SK-N-SH treated with all-trans-retinoic acid at 6 μM for 48 hours (cell line): ENCODE results near the gene PTCH1.

Source experiments
- ATAC-seq: fragments of 200-7000 bp; cut with Tn5 transposase; 3 replicates; pipeline ENCODE4 v1.9.1; 2020; ENCODE audit warnings: mild to moderate bottlenecking, moderate library complexity
- ARNTL ChIP-seq: fragments of 450-650 bp; formaldehyde crosslinking; IDR thresholded peaks from 2 replicates; pipeline ENCODE4 v1.5.0; 2020; ENCODE audit warnings: low read depth, mild to moderate bottlenecking, moderate library complexity, borderline replicate concordance
- BACH2 ChIP-seq: fragments of 250-450 bp; sonication (Bioruptor Pico); IDR thresholded peaks from 2 replicates; pipeline ENCODE4 v1.9.0; 2021; ENCODE audit warnings: mild to moderate bottlenecking, borderline replicate concordance
- CSDC2 ChIP-seq: fragments of 250-450 bp; sonication (Bioruptor Pico); IDR thresholded peaks from 2 replicates; pipeline ENCODE4 v1.5.0; 2020; ENCODE audit warnings: mild to moderate bottlenecking, moderate library complexity
- ESRRG ChIP-seq: fragments of 250-450 bp; sonication (Bioruptor Pico); IDR thresholded peaks from 2 replicates; pipeline ENCODE4 v1.6.1; 2021; ENCODE audit warnings: mild to moderate bottlenecking
- GLIS3 ChIP-seq: fragments of 250-450 bp; sonication (Bioruptor Pico); IDR thresholded peaks from 2 replicates; pipeline ENCODE4 v1.5.0; 2020; ENCODE audit warnings: mild to moderate bottlenecking, moderate library complexity
- ISL1 ChIP-seq: fragments of 250-450 bp; sonication (Bioruptor Pico); IDR thresholded peaks from 2 replicates; pipeline ENCODE4 v2.1.2; 2022; ENCODE audit warnings: mild to moderate bottlenecking, moderate library complexity
- OSR1 ChIP-seq: fragments of 250-450 bp; sonication (Bioruptor Pico); IDR thresholded peaks from 2 replicates; pipeline ENCODE4 v1.8.0; 2022; ENCODE audit warnings: moderate library complexity, mild to moderate bottlenecking, inconsistent platforms
- PATZ1 ChIP-seq: fragments of 250-450 bp; sonication (Bioruptor Pico); IDR thresholded peaks from 2 replicates; pipeline ENCODE4 v1.8.0; 2020; ENCODE audit warnings: mild to moderate bottlenecking, moderate library complexity, borderline replicate concordance
- POU6F1 ChIP-seq: fragments of 250-450 bp; sonication (Bioruptor Pico); IDR thresholded peaks from 2 replicates; pipeline ENCODE4 v1.8.0; 2021; ENCODE audit warnings: low read depth, mild to moderate bottlenecking, moderate library complexity, borderline replicate concordance
- PPARA ChIP-seq: fragments of 250-450 bp; sonication (Bioruptor Pico); IDR thresholded peaks from 2 replicates; pipeline ENCODE4 v1.5.0; 2020; ENCODE audit warnings: mild to moderate bottlenecking, borderline replicate concordance
- RARB ChIP-seq: fragments of 250-450 bp; sonication (Bioruptor Pico); IDR thresholded peaks from 2 replicates; pipeline ENCODE4 v1.8.0; 2021; ENCODE audit warnings: mild to moderate bottlenecking, moderate library complexity
- SNAI2 ChIP-seq: fragments of 250-450 bp; sonication (Bioruptor Pico); IDR thresholded peaks from 2 replicates; pipeline ENCODE4 v1.5.0; 2020; ENCODE audit warnings: mild to moderate bottlenecking, moderate library complexity
- TOX ChIP-seq: fragments of 250-450 bp; sonication (Bioruptor Pico); IDR thresholded peaks from 2 replicates; pipeline ENCODE4 v1.8.0; 2021; ENCODE audit warnings: mild to moderate bottlenecking, moderate library complexity, borderline replicate concordance
- ZC3H10 ChIP-seq: fragments of 250-450 bp; sonication (Bioruptor Pico); IDR thresholded peaks from 2 replicates; pipeline ENCODE4 v1.5.1; 2021; ENCODE audit warnings: mild to moderate bottlenecking, moderate library complexity
- ZFP30 ChIP-seq: fragments of 450-650 bp; formaldehyde crosslinking; IDR thresholded peaks from 2 replicates; pipeline ENCODE4 v1.5.0; 2022; ENCODE audit warnings: mild to moderate bottlenecking, moderate library complexity
- ZNF565 ChIP-seq: fragments of 450-650 bp; formaldehyde crosslinking; conservative IDR thresholded peaks from 2 replicates; pipeline ENCODE4 v1.5.0; 2020; ENCODE audit warnings: low read depth, mild to moderate bottlenecking, moderate library complexity
- ZNF70 ChIP-seq: fragments of 450-650 bp; formaldehyde crosslinking; IDR thresholded peaks from 2 replicates; pipeline ENCODE4 v1.5.0; 2020; ENCODE audit warnings: mild to moderate bottlenecking, moderate library complexity
- ZNF8 ChIP-seq: fragments of 450-650 bp; formaldehyde crosslinking; IDR thresholded peaks from 2 replicates; pipeline ENCODE4 v1.5.0; 2020; ENCODE audit warnings: mild to moderate bottlenecking, moderate library complexity
- TF ChIP-seq, protein P1 (sequence below): fragments of 250-450 bp; sonication (Bioruptor Pico); IDR thresholded peaks from 2 replicates; pipeline ENCODE4 v1.5.0; 2020; ENCODE audit warnings: mild to moderate bottlenecking, moderate library complexity
- TF ChIP-seq, protein P2 (sequence below): fragments of 250-450 bp; sonication (Bioruptor Pico); IDR thresholded peaks from 2 replicates; pipeline ENCODE4 v1.5.1; 2020; ENCODE audit warnings: low read depth, mild to moderate bottlenecking, moderate library complexity

PTCH1 gene

GRCh38 chr9:95433096-95433819, 83.5 kb downstream of the PTCH1 start:
- TF ChIP-seq RARB (CRISPR knock-in tag) (no peak), ZNF8 (no peak), GLIS3 (no peak), POU6F1 (CRISPR knock-in tag) (no peak), ZC3H10 (no peak), TOX (CRISPR knock-in tag) (no peak), ARNTL (CRISPR knock-in tag) (no peak), ISL1 (CRISPR knock-in tag) (no peak), ESRRG (CRISPR knock-in tag) (no peak), PATZ1 (CRISPR knock-in tag) (no peak), ZNF565 (no peak), OSR1 (CRISPR knock-in tag) (no peak), ZFP30 (no peak), ZNF70 (CRISPR knock-in tag) (no peak)
- TF ChIP-seq, protein P1, sequence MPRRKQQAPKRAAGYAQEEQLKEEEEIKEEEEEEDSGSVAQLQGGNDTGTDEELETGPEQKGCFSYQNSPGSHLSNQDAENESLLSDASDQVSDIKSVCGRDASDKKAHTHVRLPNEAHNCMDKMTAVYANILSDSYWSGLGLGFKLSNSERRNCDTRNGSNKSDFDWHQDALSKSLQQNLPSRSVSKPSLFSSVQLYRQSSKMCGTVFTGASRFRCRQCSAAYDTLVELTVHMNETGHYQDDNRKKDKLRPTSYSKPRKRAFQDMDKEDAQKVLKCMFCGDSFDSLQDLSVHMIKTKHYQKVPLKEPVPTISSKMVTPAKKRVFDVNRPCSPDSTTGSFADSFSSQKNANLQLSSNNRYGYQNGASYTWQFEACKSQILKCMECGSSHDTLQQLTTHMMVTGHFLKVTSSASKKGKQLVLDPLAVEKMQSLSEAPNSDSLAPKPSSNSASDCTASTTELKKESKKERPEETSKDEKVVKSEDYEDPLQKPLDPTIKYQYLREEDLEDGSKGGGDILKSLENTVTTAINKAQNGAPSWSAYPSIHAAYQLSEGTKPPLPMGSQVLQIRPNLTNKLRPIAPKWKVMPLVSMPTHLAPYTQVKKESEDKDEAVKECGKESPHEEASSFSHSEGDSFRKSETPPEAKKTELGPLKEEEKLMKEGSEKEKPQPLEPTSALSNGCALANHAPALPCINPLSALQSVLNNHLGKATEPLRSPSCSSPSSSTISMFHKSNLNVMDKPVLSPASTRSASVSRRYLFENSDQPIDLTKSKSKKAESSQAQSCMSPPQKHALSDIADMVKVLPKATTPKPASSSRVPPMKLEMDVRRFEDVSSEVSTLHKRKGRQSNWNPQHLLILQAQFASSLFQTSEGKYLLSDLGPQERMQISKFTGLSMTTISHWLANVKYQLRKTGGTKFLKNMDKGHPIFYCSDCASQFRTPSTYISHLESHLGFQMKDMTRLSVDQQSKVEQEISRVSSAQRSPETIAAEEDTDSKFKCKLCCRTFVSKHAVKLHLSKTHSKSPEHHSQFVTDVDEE (CRISPR knock-in tag), result no peak
- TF ChIP-seq, protein P2, sequence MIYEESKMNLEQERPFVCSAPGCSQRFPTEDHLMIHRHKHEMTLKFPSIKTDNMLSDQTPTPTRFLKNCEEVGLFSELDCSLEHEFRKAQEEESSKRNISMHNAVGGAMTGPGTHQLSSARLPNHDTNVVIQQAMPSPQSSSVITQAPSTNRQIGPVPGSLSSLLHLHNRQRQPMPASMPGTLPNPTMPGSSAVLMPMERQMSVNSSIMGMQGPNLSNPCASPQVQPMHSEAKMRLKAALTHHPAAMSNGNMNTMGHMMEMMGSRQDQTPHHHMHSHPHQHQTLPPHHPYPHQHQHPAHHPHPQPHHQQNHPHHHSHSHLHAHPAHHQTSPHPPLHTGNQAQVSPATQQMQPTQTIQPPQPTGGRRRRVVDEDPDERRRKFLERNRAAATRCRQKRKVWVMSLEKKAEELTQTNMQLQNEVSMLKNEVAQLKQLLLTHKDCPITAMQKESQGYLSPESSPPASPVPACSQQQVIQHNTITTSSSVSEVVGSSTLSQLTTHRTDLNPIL (CRISPR knock-in tag), result no peak
- no peak for ATAC-seq

GRCh38 chr9:95431286-95431685, 85.5 kb downstream of the PTCH1 start:
- no peak for ATAC-seq
- TF ChIP-seq ZNF70 (CRISPR knock-in tag) (no peak), ISL1 (CRISPR knock-in tag) (no peak), POU6F1 (CRISPR knock-in tag) (no peak), PPARA (CRISPR knock-in tag) (no peak), CSDC2 (no peak), ARNTL (CRISPR knock-in tag) (no peak), ZNF565 (no peak), ZC3H10 (no peak), TOX (CRISPR knock-in tag) (no peak), SNAI2 (CRISPR knock-in tag) (no peak), RARB (CRISPR knock-in tag) (no peak)

GRCh38 chr9:95429948-95430620, 86.7 kb downstream of the PTCH1 start:
- TF ChIP-seq PATZ1 (CRISPR knock-in tag) (no peak), ISL1 (CRISPR knock-in tag) (no peak), SNAI2 (CRISPR knock-in tag) (no peak), ZC3H10 (no peak), ARNTL (CRISPR knock-in tag) (no peak), BACH2 (CRISPR knock-in tag) (no peak), ZFP30 (no peak)
- TF ChIP-seq, protein P2 (CRISPR knock-in tag), result no peak
- no peak for ATAC-seq
